ENCODE measurements around the gene MYBPC1. TPM values are rescaled to one million over a fixed set of nuclear protein-coding genes. Genes with fewer than 3 reads are reported as not detected.

Gene MYBPC1
- total RNA-seq, 4 donors from 2014 or later: 0.13 to 1.6 TPM; not detected in 2

GRCh38 chr12:101690544-101691098, 95.8 kb downstream of the MYBPC1 start:
- WGBS, 2 donors: 58 to 65% methylated on average over 3 of the region's 3 CpGs
- DNase-seq: no peak
- Histone ChIP-seq H3K36me3 (no peaks in the 10 kb centered on the region), H3K27me3 (no peaks in the 10 kb centered on the region), H3K9me3 (no peaks in the 10 kb centered on the region), H3K4me3 (replicated peaks in 1 of 3) (no peak overlapping the region), H3K4me1 (no peaks in the 10 kb centered on the region), H3K27ac (no peak overlapping the region)
- no peak for TF ChIP-seq POLR2A (IDR thresholded peaks at IDR 0.05)
- TF ChIP-seq, protein P1, sequence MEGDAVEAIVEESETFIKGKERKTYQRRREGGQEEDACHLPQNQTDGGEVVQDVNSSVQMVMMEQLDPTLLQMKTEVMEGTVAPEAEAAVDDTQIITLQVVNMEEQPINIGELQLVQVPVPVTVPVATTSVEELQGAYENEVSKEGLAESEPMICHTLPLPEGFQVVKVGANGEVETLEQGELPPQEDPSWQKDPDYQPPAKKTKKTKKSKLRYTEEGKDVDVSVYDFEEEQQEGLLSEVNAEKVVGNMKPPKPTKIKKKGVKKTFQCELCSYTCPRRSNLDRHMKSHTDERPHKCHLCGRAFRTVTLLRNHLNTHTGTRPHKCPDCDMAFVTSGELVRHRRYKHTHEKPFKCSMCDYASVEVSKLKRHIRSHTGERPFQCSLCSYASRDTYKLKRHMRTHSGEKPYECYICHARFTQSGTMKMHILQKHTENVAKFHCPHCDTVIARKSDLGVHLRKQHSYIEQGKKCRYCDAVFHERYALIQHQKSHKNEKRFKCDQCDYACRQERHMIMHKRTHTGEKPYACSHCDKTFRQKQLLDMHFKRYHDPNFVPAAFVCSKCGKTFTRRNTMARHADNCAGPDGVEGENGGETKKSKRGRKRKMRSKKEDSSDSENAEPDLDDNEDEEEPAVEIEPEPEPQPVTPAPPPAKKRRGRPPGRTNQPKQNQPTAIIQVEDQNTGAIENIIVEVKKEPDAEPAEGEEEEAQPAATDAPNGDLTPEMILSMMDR (IDR thresholded peaks at IDR 0.05): no peak
- intact Hi-C loops (cut with DNase I): no loop called here

- TF ChIP-seq, protein P1 (IDR thresholded peaks at IDR 0.05): no peak
- no peak for TF ChIP-seq POLR2A (IDR thresholded peaks at IDR 0.05)
- H3K9me3 ChIP-seq: no peaks in the 10 kb centered on the region
- peaks cover 6% of the 10 kb centered on the region in 2 donors for H3K4me1 ChIP-seq
- H3K4me3 ChIP-seq (replicated peaks in 1 of 3): no peak overlapping the region
- intact Hi-C loops (cut with DNase I): no loop called here
- DNase-seq: no peak
- 94 to 98% methylated on average over 1 of the region's 1 CpG for WGBS, 2 donors
- H3K27ac ChIP-seq: no peak overlapping the region
- no peaks in the 10 kb centered on the region for H3K36me3 ChIP-seq
- no peaks in the 10 kb centered on the region for H3K27me3 ChIP-seq
These were observed 96.8 kb downstream of the MYBPC1 start for GRCh38 chr12:101691503-101692096.

DNA sequence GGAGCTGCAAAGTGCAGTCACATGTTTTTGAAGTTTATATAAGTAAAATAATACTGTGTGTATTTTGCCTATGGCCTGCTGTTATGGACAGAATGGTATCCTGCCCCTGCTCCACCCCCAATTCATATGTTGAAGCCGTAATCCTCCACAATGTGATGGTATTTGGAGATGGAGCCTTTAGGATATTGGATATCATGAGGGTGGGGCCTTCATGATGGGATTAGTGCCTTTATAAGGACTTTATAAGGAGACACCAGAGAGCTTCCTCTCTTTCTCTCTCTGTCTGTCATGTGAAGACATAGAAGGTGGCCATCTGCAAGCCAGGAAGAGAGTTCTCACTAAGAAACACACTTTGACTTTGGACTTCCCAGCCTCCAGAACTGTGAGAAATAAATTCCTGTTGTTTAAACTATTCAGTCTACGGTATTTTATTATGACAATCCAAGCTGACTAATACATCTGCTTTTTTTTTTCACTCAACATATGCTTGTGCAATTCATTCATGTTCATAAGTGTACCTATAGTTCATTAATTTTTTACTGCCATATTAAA, 99.6 kb downstream of the MYBPC1 start:
- H3K36me3 ChIP-seq: no peaks in the 10 kb centered on the region
- TF ChIP-seq POLR2A (IDR thresholded peaks at IDR 0.05): no peak
- TF ChIP-seq, protein P1 (IDR thresholded peaks at IDR 0.05): no peak
- WGBS, 2 donors: 93 to 97% methylated on average over 2 of the region's 2 CpGs
- peaks cover 10 to 14% of the 10 kb centered on the region in 2 donors for H3K4me1 ChIP-seq
- no peak for DNase-seq
- intact Hi-C loops (cut with DNase I): no loop called here
- no peaks in the 10 kb centered on the region for H3K27me3 ChIP-seq
- H3K4me3 ChIP-seq (replicated peaks in 1 of 3): no peak overlapping the region
- no peak overlapping the region for H3K27ac ChIP-seq
- H3K9me3 ChIP-seq: no peaks in the 10 kb centered on the region

GRCh38 chr12:101694986-101695385, 100.2 kb downstream of the MYBPC1 start:
- Histone ChIP-seq H3K4me3 (replicated peaks in 1 of 3) (no peak overlapping the region), H3K9me3 (no peaks in the 10 kb centered on the region), H3K4me1 (peaks cover 10 to 20% of the 10 kb centered on the region in 2 donors), H3K36me3 (no peaks in the 10 kb centered on the region), H3K27ac (no peak overlapping the region), H3K27me3 (no peaks in the 10 kb centered on the region)
- TF ChIP-seq POLR2A (IDR thresholded peaks at IDR 0.05): no peak
- TF ChIP-seq, protein P1 (IDR thresholded peaks at IDR 0.05): no peak
- 96 to 97% methylated on average over 2 of the region's 2 CpGs for WGBS, 2 donors
- intact Hi-C loops (cut with DNase I): no loop called here
- no peak for DNase-seq

GRCh38 chr12:101695706-101696105, 100.9 kb downstream of the MYBPC1 start:
- Histone ChIP-seq H3K9me3 (no peaks in the 10 kb centered on the region), H3K36me3 (no peaks in the 10 kb centered on the region), H3K27me3 (no peaks in the 10 kb centered on the region), H3K4me1 (peaks cover 10 to 25% of the 10 kb centered on the region in 2 donors), H3K4me3 (replicated peaks in 1 of 3) (no peak overlapping the region), H3K27ac (no peak overlapping the region)
- WGBS, 2 donors: 75 to 95% methylated on average over 1 of the region's 1 CpG
- no peak for DNase-seq
- TF ChIP-seq, protein P1 (IDR thresholded peaks at IDR 0.05): no peak
- no peak for TF ChIP-seq POLR2A (IDR thresholded peaks at IDR 0.05)
- intact Hi-C loops (cut with DNase I): no loop called here
